Caco-2 (cell line): ENCODE results near the gene TEX35. TPM values are rescaled to one million over a fixed set of nuclear protein-coding genes. Genes with fewer than 3 reads are reported as not detected.

Experiments
- BruUV-seq: library from RNA; stranded (reverse); fragments of 400-500 nt; replicated peaks from 2 replicates; lab custom pipeline; 2021; lab: Mats Ljungman, UMichigan
- CTCF ChIA-PET: fragments of 300-600 bp; sonication (Branson Sonifier 250); formaldehyde crosslinking; loops from one replicate; lab custom pipeline; 2022; ENCODE audit warnings: antibody characterized with exemption; lab: Charles Lee
- POLR2A ChIA-PET: fragments of 300-600 bp; sonication (Branson Sonifier 250); formaldehyde crosslinking; loops from one replicate; lab custom pipeline; 2022; ENCODE audit warnings: antibody characterized with exemption; lab: Charles Lee
- DNase-seq, 2 experiments: peaks; one replicate each; pipeline versions ENCODE4 v3.0.0 to v3.0.0-alpha.2; 2020 to 2022
- H3K27me3 ChIP-seq: replicated peaks from 2 replicates; pipeline ENCODE4 v1.6.0; 2011; ENCODE audit warnings: low read length; ENCODE audit not compliant: control insufficient read depth, insufficient read depth
- H3K36me3 ChIP-seq: 2 replicates; pipeline ENCODE4 v1.5.1; 2011; ENCODE audit warnings: low read length; ENCODE audit not compliant: control insufficient read depth, insufficient read depth
- H3K4me1 ChIP-seq: fragments of 250-450 bp; sonication (Bioruptor Pico); 2 replicates; pipeline ENCODE4 v1.5.1; 2020; ENCODE audit warnings: mild to moderate bottlenecking
- H3K4me3 ChIP-seq: 2 replicates; pipeline ENCODE4 v1.5.1; 2011; ENCODE audit warnings: low read depth, mild to moderate bottlenecking, control low read depth, low read length
- H3K9me3 ChIP-seq: fragments of 250-450 bp; sonication (Bioruptor Pico); 2 replicates; pipeline ENCODE4 v1.5.1; 2020; ENCODE audit warnings: mild to moderate bottlenecking, moderate library complexity
- H3K27ac Mint-ChIP-seq: one replicate; pipeline ENCODE4 v1.8.0; 2022; ENCODE audit warnings: mixed read lengths; ENCODE audit not compliant: unreplicated experiment
- H3K27me3 Mint-ChIP-seq: one replicate; pipeline ENCODE4 v1.8.0; 2022; ENCODE audit warnings: mixed read lengths; ENCODE audit not compliant: insufficient read depth, unreplicated experiment
- H3K36me3 Mint-ChIP-seq: one replicate; pipeline ENCODE4 v1.8.0; 2022; ENCODE audit warnings: mild to moderate bottlenecking, mixed read lengths; ENCODE audit not compliant: insufficient read depth, unreplicated experiment
- H3K4me1 Mint-ChIP-seq: one replicate; pipeline ENCODE4 v1.8.0; 2022; ENCODE audit warnings: low read depth, mixed read lengths; ENCODE audit not compliant: unreplicated experiment
- H3K4me3 Mint-ChIP-seq: one replicate; pipeline ENCODE4 v1.8.0; 2022; ENCODE audit warnings: mild to moderate bottlenecking, moderate library complexity, mixed read lengths; ENCODE audit not compliant: unreplicated experiment
- H3K9me3 Mint-ChIP-seq: one replicate; pipeline ENCODE4 v1.8.0; 2022; ENCODE audit warnings: mixed read lengths; ENCODE audit not compliant: unreplicated experiment
- intact Hi-C: fragments of 100-400 bp; cut with micrococcal nuclease; formaldehyde crosslinking; loops from one replicate; pipeline ENCODE4 v1.10.0; 2022; ENCODE audit not compliant: unreplicated experiment
- total RNA-seq: library from RNA; stranded (reverse); gene quantifications from 2 replicates; pipeline ENCODE4 v1.2.3, GENCODE V29; 2022
- TF ChIP-seq, protein P1 (sequence below), 2 experiments: fragments of 200-600 bp in 1 of 2; IDR thresholded peaks; 1 replicate in 1 of 2; 2 replicates in 1 of 2; pipeline versions ENCODE4 v1.5.1 to v1.8.0; 2011 to 2022; ENCODE audit warnings: antibody characterized with exemption in 1 of 2, control low read depth in 1 of 2, inconsistent platforms in 1 of 2, low read depth in 1 of 2, low read length in 1 of 2, mild to moderate bottlenecking in 1 of 2, moderate library complexity in 1 of 2; ENCODE audit not compliant: insufficient read depth in 1 of 2, severe bottlenecking in 1 of 2, unreplicated experiment in 1 of 2

TEX35 gene
- total RNA-seq, 1 experiment from 2014 or later: not detected

- Histone ChIP-seq H3K4me1 (no peaks in the 10 kb centered on the region), H3K27me3 (no peaks in the 10 kb centered on the region), H3K36me3 (no peaks in the 10 kb centered on the region), H3K4me3 (no peak overlapping the region), H3K9me3 (no peaks in the 10 kb centered on the region)
- intact Hi-C loops: no loop called here
- TF ChIP-seq, protein P1, sequence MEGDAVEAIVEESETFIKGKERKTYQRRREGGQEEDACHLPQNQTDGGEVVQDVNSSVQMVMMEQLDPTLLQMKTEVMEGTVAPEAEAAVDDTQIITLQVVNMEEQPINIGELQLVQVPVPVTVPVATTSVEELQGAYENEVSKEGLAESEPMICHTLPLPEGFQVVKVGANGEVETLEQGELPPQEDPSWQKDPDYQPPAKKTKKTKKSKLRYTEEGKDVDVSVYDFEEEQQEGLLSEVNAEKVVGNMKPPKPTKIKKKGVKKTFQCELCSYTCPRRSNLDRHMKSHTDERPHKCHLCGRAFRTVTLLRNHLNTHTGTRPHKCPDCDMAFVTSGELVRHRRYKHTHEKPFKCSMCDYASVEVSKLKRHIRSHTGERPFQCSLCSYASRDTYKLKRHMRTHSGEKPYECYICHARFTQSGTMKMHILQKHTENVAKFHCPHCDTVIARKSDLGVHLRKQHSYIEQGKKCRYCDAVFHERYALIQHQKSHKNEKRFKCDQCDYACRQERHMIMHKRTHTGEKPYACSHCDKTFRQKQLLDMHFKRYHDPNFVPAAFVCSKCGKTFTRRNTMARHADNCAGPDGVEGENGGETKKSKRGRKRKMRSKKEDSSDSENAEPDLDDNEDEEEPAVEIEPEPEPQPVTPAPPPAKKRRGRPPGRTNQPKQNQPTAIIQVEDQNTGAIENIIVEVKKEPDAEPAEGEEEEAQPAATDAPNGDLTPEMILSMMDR (IDR thresholded peaks at IDR 0.05; ENCODE audit: insufficient read depth in 1 of 2, low read depth in 1 of 2, low read length in 1 of 2, severe bottlenecking in 1 of 2, unreplicated experiment in 1 of 2): no peak
- Mint-ChIP-seq H3K9me3 (no peaks in the 10 kb centered on the region), H3K27ac (no peak overlapping the region), H3K27me3 (no peaks in the 10 kb centered on the region), H3K4me3 (no peak overlapping the region), H3K36me3 (no peaks in the 10 kb centered on the region), H3K4me1 (no peaks in the 10 kb centered on the region)
- DNase-seq: no peak
- CTCF ChIA-PET: no interaction called here
- POLR2A ChIA-PET: no interaction called here
- no TSS peak for BruUV-seq
These were observed 58.9 kb downstream of the TEX35 start for GRCh38 chr1:178571807-178572206.

Other genes starting within 250 kb of the TEX35 start
- not detected in 2 replicates for gene CLEC20A, start 16.1 kb upstream of the TEX35 start, total RNA-seq
- gene RALGPS2, start 212.1 kb downstream of the TEX35 start, total RNA-seq: 26.1 and 38.6 TPM in 2 replicates